Measurements from ENCODE around the gene CNBP. TPM values are rescaled to one million over a fixed set of nuclear protein-coding genes. Genes with fewer than 3 reads are reported as not detected.

CNBP gene
- total and polyA plus RNA-seq, 12 donors: 324 to 594 (median 478) TPM

- no peak for ATAC-seq
- Histone ChIP-seq H3K4me1 (peaks cover 8 to 31% (median 19%) of the 10 kb centered on the region in 9 donors), H3K27me3 (no peaks in the 10 kb centered on the region), H3K36me3 (peaks cover 0 to 33% (median 2%) of the 10 kb centered on the region in 9 donors), H3K9me3 (no peaks in the 10 kb centered on the region), H3K27ac (peak overlapping the region in 3 of 10 donors; percentile 26 to 94 (median 91)), H3K4me3 (no peak overlapping the region)
- TF ChIP-seq CTCF (IDR thresholded peaks at IDR 0.05): no peak
- intact Hi-C loops (cut with DNase I): no loop called here
- no peak for DNase-seq
- WGBS, 2 donors: 65 to 77% methylated on average over 5 of the region's 5 CpGs
Observed at GRCh38 chr3:129123314-129124060, 60.2 kb downstream of the CNBP start.

GRCh38 chr3:129122412-129123011 lies 61.2 kb downstream of the CNBP start:
- H3K4me3 ChIP-seq: peak overlapping the region in 4 of 10 donors; percentile 82 to 91 (median 90)
- H3K27me3 ChIP-seq: no peaks in the 10 kb centered on the region
- peak overlapping the region in 9 of 10 donors; percentile 86 to 98 (median 94) for H3K27ac ChIP-seq
- intact Hi-C loops (cut with DNase I): no loop called here
- peaks cover 8 to 40% (median 22%) of the 10 kb centered on the region in 9 donors for H3K4me1 ChIP-seq
- no peak for TF ChIP-seq CTCF (IDR thresholded peaks at IDR 0.05)
- WGBS, 2 donors: 28 to 39% methylated on average over 17 to 18 of the region's 18 CpGs
- ATAC-seq: peak in 7 of 8 donors; percentile 0 to 9 (median 3)
- peaks cover 0 to 33% (median 3%) of the 10 kb centered on the region in 9 donors for H3K36me3 ChIP-seq
- H3K9me3 ChIP-seq: no peaks in the 10 kb centered on the region
- DNase-seq: peak in 1 of 2 donors; percentile 17

- peaks cover 0 to 30% (median 3%) of the 10 kb centered on the region in 9 donors for H3K36me3 ChIP-seq
- DNase-seq (peak; percentile 89 to 91), ATAC-seq (peak; percentile 80 to 91 (median 88))
- TF ChIP-seq CTCF (IDR thresholded peaks at IDR 0.05): no peak
- H3K4me1 ChIP-seq: peaks cover 8 to 47% (median 26%) of the 10 kb centered on the region in 9 donors
- WGBS, 2 donors: 4 to 6% methylated on average over 39 to 60 of the region's 60 CpGs
- H3K27ac ChIP-seq: peak within 1 kb of the TSS; percentile 85 to 98 (median 94)
- peak within 1 kb of the TSS; percentile 73 to 97 (median 90) for H3K4me3 ChIP-seq
- no peaks in the 10 kb centered on the region for H3K27me3 ChIP-seq
- H3K9me3 ChIP-seq: no peaks in the 10 kb centered on the region
- intact Hi-C loops (cut with DNase I): no loop called here
Observed at GRCh38 chr3:129121792-129122411, 61.8 kb downstream of the CNBP start, which contains the start of gene RAB43. TSS of gene RAB43 (minus strand) at chr3:129121804. CDS start at chr3:129121489, 315 bp downstream.

Data from heart right ventricle (tissue), 16 donors.